ENCODE data around the gene VGLL4. TPM values are rescaled to one million over a fixed set of nuclear protein-coding genes. Genes with fewer than 3 reads are reported as not detected.

Gene VGLL4
- total and polyA plus RNA-seq, 2 of the 4 experiments (the other 2 are of a cell fraction) = 26.2 to 35.4 TPM

GRCh38 chr3:11692532-11692813 lies 48.8 kb upstream of the VGLL4 start:
- TF ChIP-seq CEBPB (IDR thresholded peaks at IDR 0.05; ENCODE audit: low read depth, low read length) (no peak), USF2 (IDR thresholded peaks at IDR 0.05; ENCODE audit: low read depth, low read length) (no peak), RFX5 (IDR thresholded peaks at IDR 0.05; ENCODE audit: low read depth, low read length) (no peak), RCOR1 (IDR thresholded peaks at IDR 0.05; ENCODE audit: insufficient replicate concordance, low read length) (no peak), FOS (IDR thresholded peaks at IDR 0.05; ENCODE audit: low read depth, low read length) (no peak), ELK1 (IDR thresholded peaks at IDR 0.05; ENCODE audit: borderline replicate concordance, low read depth, low read length) (no peak), RAD21 (IDR thresholded peaks at IDR 0.05; ENCODE audit: low read length) (no peak), MAZ (IDR thresholded peaks at IDR 0.05; ENCODE audit: borderline replicate concordance, low read depth, low read length) (no peak), CHD1 (IDR thresholded peaks at IDR 0.05; ENCODE audit: low read depth, low read length) (no peak), POLR2A (IDR thresholded peaks at IDR 0.05; ENCODE audit: low read depth, low read length) (no peak), BHLHE40 (IDR thresholded peaks at IDR 0.05; ENCODE audit: low read depth, low read length) (no peak)
- Histone ChIP-seq H3K4me2 (ENCODE audit: low read depth, low read length) (no peak overlapping the region), H3K27me3 (ENCODE audit: control insufficient read depth, insufficient read depth, low read length) (no peaks in the 10 kb centered on the region), H2AFZ (replicated peaks; ENCODE audit: low read length, poor library complexity) (no peak overlapping the region), H3K23ac (ENCODE audit: low read depth, low read length) (no peak overlapping the region), H3K56ac (ENCODE audit: extremely low read depth, insufficient read depth, low read length) (no peak overlapping the region), H3K4me1 (ENCODE audit: control insufficient read depth, insufficient read depth, low read length) (peaks cover 6% of the 10 kb centered on the region), H3K9me3 (ENCODE audit: control insufficient read depth, insufficient read depth, low read length) (no peaks in the 10 kb centered on the region), H3K14ac (replicated peaks; ENCODE audit: low read depth, low read length) (no peak overlapping the region), H3K36me3 (ENCODE audit: control insufficient read depth, insufficient read depth, low read length) (peaks cover 3% of the 10 kb centered on the region; the same call in 1 of the 2 replicates), H3K9ac (ENCODE audit: low read depth, low read length) (no peak overlapping the region), H3K9me1 (ENCODE audit: insufficient read depth, low read length) (peaks cover 8% of the 10 kb centered on the region; the same call in 1 of the 2 replicates), H3K4ac (ENCODE audit: low read depth, low read length) (no peak overlapping the region), H4K5ac (ENCODE audit: low read depth, low read length) (no peak overlapping the region), H3K79me1 (ENCODE audit: low read depth in 1 of 2, low read length in 2 of 2) (peaks cover 5 to 9% of the 10 kb centered on the region in 2 experiments; a peak in 2 of 4 replicates), H3K27ac (ENCODE audit: insufficient read depth, low read length) (no peak overlapping the region), H4K20me1 (ENCODE audit: insufficient read depth, low read length) (no peaks in the 10 kb centered on the region), H4K91ac (ENCODE audit: insufficient read depth, low read depth, low read length) (no peak overlapping the region), H4K8ac (ENCODE audit: low read depth in 2 of 2, low read length in 2 of 2) (no peak overlapping the region), H3K18ac (ENCODE audit: low read depth, low read length) (no peak overlapping the region), H2BK20ac (ENCODE audit: low read depth, low read length) (no peak overlapping the region), H2BK120ac (ENCODE audit: low read depth, low read length) (no peak overlapping the region), H2BK5ac (ENCODE audit: low read depth, low read length, poor library complexity, severe bottlenecking) (no peak overlapping the region), H3K4me3 (ENCODE audit: insufficient read depth, low read depth, low read length) (no peak overlapping the region), H2BK15ac (ENCODE audit: low read depth, low read length) (no peak overlapping the region), H2AK5ac (ENCODE audit: low read depth, low read length) (no peak overlapping the region), H2AK9ac (replicated peaks; ENCODE audit: low read depth, low read length, poor library complexity) (no peak overlapping the region)
- ChIA-PET CTCF (interaction anchor here (0.7 kb wide), 1 partner anchor 14 kb away, joined by 3 read pairs; no protein-coding TSS in a partner anchor), POLR2A (ENCODE audit: unreplicated experiment) (no interaction called here)
- intact Hi-C loops (cut with micrococcal nuclease) = loop anchor here (5.0 kb wide), 1 partner anchor 55 kb away; no protein-coding TSS in a partner anchor
- ATAC-seq (ENCODE audit: low read depth) (no peak), DNase-seq (no peak)
- in situ Hi-C loops (cut with MboI; ENCODE audit: low sequenced_read_pairs) = no loop called here
- no TSS peak for BruUV-seq (replicated peaks)
- dilution Hi-C loops (cut with HindIII; ENCODE audit: low sequenced_read_pairs, unreplicated experiment) = no loop called here
- 92% methylated on average over 3 of the region's 5 CpGs; no CpG with 5 or more reads in 1 of the 2 experiments for WGBS, 2 experiments (ENCODE audit: extremely low coverage in 2 of 2, insufficient read length in 1 of 2)

Data from IMR-90 (cell line).